Hepatocyte (in vitro differentiated cells): ENCODE measurements around the gene APOM.

ENCODE experiments used
- CTCF ChIP-seq: fragments of 200-600 bp; sonication (generic); IDR thresholded peaks from 2 replicates; pipeline ENCODE4 v1.5.1; 2016; ENCODE audit warnings: antibody characterized with exemption, mild to moderate bottlenecking; ENCODE audit not compliant: poor library complexity
- EZH2 ChIP-seq: fragments of 200-600 bp; sonication (generic); IDR thresholded peaks from 2 replicates; pipeline ENCODE4 v1.6.1; 2016; ENCODE audit warnings: antibody characterized with exemption, mild to moderate bottlenecking, borderline replicate concordance

GRCh38 chr6:31661262-31662123 lies 5.8 kb downstream of the APOM start:
- TF ChIP-seq CTCF, result no peak
- TF ChIP-seq EZH2, result no peak
